22Rv1 (cell line): ENCODE data around the gene ANKRD33B.

ENCODE experiments used
- H3K27ac ChIP-seq: fragments of 450-650 bp; 2 replicates; pipeline ENCODE4 v1.5.1; 2017
- CTCF ChIP-seq: fragments of 450-650 bp; IDR thresholded peaks from 2 replicates; pipeline ENCODE4 v1.5.1; 2017; ENCODE audit warnings: mild to moderate bottlenecking
- ZFX ChIP-seq: fragments of 450-650 bp; IDR thresholded peaks from 2 replicates; pipeline ENCODE4 v1.6.1; 2017; ENCODE audit warnings: antibody characterized with exemption, borderline replicate concordance

The ANKRD33B gene

DNA sequence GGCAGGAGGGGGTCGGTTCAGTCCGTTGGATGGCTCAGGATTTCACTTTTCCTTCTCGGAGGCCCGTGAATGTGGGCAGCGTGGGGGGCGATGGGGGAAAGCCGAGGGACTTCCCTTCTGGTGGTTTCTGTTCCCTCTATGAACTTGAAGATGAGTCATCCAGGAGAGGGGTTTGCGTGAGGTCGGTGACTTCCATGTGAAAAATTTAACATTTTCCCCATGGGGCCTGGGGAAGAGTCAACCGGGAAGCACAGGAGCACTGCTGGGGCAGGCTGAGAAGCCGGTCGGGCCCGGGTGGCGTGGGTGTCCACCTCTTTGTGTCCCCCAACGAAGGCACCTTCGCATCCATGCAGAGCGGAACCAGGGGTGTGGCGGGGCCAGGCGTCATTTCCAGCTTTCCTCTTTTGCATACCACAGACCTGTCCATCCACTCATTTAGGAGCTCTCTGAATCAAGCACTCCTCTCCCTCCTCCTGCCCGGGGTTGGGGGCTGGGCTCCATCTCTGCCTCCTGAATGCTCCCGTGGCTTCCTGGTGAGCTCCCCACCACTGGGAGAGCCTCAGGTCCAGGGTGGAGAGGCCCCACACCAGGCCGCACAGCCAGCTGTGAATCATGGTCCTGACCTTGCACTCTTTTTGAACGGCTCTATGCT is 68.4 kb downstream of the ANKRD33B start:
- no peak for TF ChIP-seq ZFX
- TF ChIP-seq CTCF, result no peak
- H3K27ac ChIP-seq, result no peak overlapping the region

DNA sequence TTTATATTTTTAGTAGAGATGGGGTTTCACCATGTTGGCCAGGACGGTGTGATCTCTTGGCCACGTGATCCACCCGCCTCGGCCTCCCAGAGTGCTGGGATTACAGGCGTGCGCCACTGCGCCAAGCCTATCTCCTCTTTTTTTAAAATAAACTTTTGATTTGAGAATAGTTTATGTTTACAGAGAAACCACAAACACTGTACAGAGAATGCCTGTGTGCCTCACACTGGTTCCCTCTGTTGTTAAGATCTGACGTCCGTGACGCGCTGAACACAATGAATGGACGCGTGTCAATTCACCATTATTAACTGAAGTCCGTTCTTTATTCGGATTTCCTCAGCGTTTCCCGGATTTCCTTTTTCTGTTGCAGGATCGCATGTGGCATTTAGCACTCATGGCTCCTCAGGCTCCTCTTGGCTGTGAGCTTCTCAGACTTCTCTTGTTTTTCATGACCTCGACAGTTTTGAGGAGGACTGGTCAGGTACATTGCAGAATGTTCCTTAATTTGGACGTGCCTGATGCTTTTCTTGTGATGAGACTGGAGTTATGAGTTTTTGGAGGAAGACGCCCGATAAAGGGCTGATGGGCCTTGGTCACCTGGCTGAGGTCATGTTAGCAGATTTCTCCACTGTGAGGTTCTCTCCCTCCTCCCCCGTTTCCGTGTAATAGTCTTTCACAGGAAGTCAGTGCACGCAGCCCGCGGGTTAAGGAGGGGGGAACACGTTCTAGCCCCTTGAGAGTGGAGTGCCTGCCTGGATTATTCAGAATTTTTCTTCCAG is 69.6 kb downstream of the ANKRD33B start:
- no peak for TF ChIP-seq CTCF
- no peak for TF ChIP-seq ZFX

DNA sequence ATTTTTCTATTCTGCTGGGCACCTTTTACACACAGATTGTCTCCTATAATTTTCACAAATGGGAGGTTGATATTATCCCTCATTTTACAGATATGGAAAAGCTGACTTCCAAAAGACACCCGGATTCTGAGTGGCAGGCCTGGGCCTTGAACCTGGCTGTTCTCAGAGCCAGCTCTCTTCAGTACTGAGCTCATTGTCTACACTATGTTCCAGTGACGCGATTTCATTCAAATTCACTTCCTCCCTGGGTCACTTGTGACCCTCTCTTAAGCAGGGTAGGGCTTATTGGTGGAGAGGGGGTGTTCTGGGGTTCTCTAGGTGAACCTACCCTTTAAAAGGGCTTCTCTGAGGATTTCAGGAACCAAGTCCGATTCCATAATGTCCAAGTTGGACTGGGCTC is 70.2 kb downstream of the ANKRD33B start:
- TF ChIP-seq CTCF (no peak), ZFX (no peak)
- H3K27ac ChIP-seq, result no peak overlapping the region

More for the DNA sequence above, 69.6 kb downstream of the ANKRD33B start:
- H3K27ac ChIP-seq, result no peak overlapping the region

DNA sequence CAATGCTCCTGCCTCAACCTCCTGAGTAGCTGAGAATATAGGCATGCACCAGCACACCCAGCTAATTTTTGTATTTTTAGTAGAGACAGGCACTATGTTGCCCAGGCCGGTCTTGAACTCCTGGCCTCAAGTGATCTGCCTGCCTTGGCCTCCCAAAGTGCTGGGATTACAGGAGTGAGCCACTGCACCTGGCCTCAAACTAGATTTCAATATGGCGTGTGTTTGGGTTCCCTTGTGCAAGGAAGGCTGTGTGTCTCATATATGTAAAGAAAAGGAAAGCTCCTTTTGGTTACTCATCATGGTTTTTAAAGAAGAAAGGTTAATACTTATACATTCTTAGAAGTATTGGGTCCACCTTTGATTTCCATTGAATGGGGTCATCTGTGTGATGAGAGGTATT is 70.7 kb downstream of the ANKRD33B start:
- H3K27ac ChIP-seq, result no peak overlapping the region
- no peak for TF ChIP-seq ZFX

GRCh38 chr5:10635257-10635866 is 71.5 kb downstream of the ANKRD33B start:
- TF ChIP-seq CTCF (no peak), ZFX (no peak)
- H3K27ac ChIP-seq, result no peak overlapping the region

DNA sequence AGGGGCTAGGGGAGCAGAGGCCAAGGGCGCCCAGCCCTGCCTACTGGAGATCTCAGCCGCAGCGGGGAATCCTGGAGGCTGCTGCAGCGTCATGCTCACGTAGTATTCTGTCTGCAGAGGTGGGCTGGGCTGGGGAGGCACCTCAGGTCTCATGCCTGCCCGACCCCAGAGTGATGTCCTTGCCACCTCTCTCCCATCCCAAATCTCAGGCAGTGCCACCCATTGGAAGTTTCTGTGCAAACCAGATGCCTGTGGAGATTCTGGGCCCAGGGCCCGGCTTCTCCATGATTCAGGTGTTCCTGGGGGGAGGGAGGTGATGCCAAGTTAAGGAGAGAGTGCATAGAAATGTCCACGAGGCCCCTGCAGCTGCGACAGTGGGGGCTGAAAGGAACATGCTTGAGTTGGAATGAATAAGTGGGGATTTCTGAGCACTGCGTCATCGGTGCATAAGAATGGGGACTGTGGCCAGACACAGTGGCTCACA is 72.0 kb downstream of the ANKRD33B start:
- TF ChIP-seq CTCF (no peak), ZFX (no peak)
- H3K27ac ChIP-seq, result no peak overlapping the region

GRCh38 chr5:10636363-10637142 is 72.7 kb downstream of the ANKRD33B start:
- H3K27ac ChIP-seq, result no peak overlapping the region
- no peak for TF ChIP-seq CTCF
- no peak for TF ChIP-seq ZFX
